Tibial nerve (tissue), 4 donors: Measurements from ENCODE around the gene ARIH2. TPM values are rescaled to one million over a fixed set of nuclear protein-coding genes. Genes with fewer than 3 reads are reported as not detected.

Experiments
- DNase-seq, 2 donors: peaks; one replicate each; pipeline ENCODE4 v3.0.0-alpha.2; 2019; ENCODE audit warnings: low spot score in 2 of 2
- H3K27ac ChIP-seq, 4 donors: fragments of 200-600 bp; sonication (generic) in 3 of 4; one replicate each; pipeline ENCODE4 v1.5.1; 2017 to 2019; ENCODE audit warnings: mild to moderate bottlenecking in 1 of 4
- H3K27me3 ChIP-seq, 2 donors: fragments of 200-600 bp; sonication (generic) in 1 of 2; one replicate each; pipeline versions ENCODE4 v1.5.1 to v1.6.0; 2017 to 2019
- H3K36me3 ChIP-seq, 3 donors: fragments of 200-600 bp; sonication (generic); one replicate each; pipeline ENCODE4 v1.5.1; 2018 to 2019
- H3K4me1 ChIP-seq, 4 donors: fragments of 200-600 bp; sonication (generic) in 3 of 4; one replicate each; pipeline ENCODE4 v1.5.1; 2017 to 2019
- H3K4me3 ChIP-seq, 4 donors: fragments of 200-600 bp; sonication (generic) in 3 of 4; one replicate each; pipeline ENCODE4 v1.5.1; 2017 to 2019; ENCODE audit warnings: mild to moderate bottlenecking in 1 of 4, moderate library complexity in 1 of 4
- H3K9me3 ChIP-seq, 4 donors: fragments of 200-600 bp; sonication (generic) in 3 of 4; one replicate each; pipeline ENCODE4 v1.5.1; 2017 to 2019
- EP300 ChIP-seq, 2 donors: sonication (generic); formaldehyde crosslinking; IDR thresholded peaks; one replicate each; pipeline ENCODE4 v1.6.1; 2017; ENCODE audit warnings: antibody characterized with exemption in 2 of 2, mild to moderate bottlenecking in 1 of 2
- POLR2A ChIP-seq, 2 donors: fragments of 450-650 bp; IDR thresholded peaks; one replicate each; pipeline ENCODE4 v1.6.1; 2017; ENCODE audit warnings: antibody characterized with exemption in 2 of 2, mild to moderate bottlenecking in 2 of 2, moderate library complexity in 2 of 2
- WGBS, 2 donors: methylation state at CpG; one replicate each; pipeline ENCODE4 v1.1.5; 2018; 5-methylcytosine and 5-hydroxymethylcytosine counted together
- total RNA-seq, 4 donors: library from RNA; depleted of rRNA; stranded (reverse); fragments of >200 nt; gene quantifications; one replicate each; pipeline ENCODE4 v1.1.0, GENCODE V29; 2016
- TF ChIP-seq, protein P1 (sequence below), 5 experiments: fragments of 200-600 bp in 3 of 5; fragments of 450-650 bp in 2 of 5; sonication (generic) in 3 of 5; IDR thresholded peaks; one replicate each; pipeline ENCODE4 v1.5.1; 2016 to 2019; ENCODE audit warnings: antibody characterized with exemption in 5 of 5, mild to moderate bottlenecking in 3 of 5, moderate library complexity in 2 of 5

The ARIH2 gene
- total RNA-seq, 4 donors from 2014 or later: 68.8 to 115 (median 94.4) TPM

- Histone ChIP-seq H3K27me3 (no peaks in the 10 kb centered on the region), H3K4me1 (peaks cover 0 to 47% (median 10%) of the 10 kb centered on the region in 4 donors), H3K27ac (peak within 1 kb of the TSS; percentile 90 to 99 (median 96)), H3K36me3 (peaks cover 6 to 74% (median 18%) of the 10 kb centered on the region in 3 donors), H3K4me3 (peak within 1 kb of the TSS; percentile 52 to 84 (median 74)), H3K9me3 (no peaks in the 10 kb centered on the region)
- peak; percentile 90 for DNase-seq
- 3% methylated on average over 36 to 45 of the region's 55 CpGs for WGBS, 2 donors
- TF ChIP-seq, protein P1, sequence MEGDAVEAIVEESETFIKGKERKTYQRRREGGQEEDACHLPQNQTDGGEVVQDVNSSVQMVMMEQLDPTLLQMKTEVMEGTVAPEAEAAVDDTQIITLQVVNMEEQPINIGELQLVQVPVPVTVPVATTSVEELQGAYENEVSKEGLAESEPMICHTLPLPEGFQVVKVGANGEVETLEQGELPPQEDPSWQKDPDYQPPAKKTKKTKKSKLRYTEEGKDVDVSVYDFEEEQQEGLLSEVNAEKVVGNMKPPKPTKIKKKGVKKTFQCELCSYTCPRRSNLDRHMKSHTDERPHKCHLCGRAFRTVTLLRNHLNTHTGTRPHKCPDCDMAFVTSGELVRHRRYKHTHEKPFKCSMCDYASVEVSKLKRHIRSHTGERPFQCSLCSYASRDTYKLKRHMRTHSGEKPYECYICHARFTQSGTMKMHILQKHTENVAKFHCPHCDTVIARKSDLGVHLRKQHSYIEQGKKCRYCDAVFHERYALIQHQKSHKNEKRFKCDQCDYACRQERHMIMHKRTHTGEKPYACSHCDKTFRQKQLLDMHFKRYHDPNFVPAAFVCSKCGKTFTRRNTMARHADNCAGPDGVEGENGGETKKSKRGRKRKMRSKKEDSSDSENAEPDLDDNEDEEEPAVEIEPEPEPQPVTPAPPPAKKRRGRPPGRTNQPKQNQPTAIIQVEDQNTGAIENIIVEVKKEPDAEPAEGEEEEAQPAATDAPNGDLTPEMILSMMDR (IDR thresholded peaks at IDR 0.05): peak in 3 of 5 experiments; percentile 11 to 56 (median 42)
- peak; percentile 91 to 100 for TF ChIP-seq EP300 (IDR thresholded peaks at IDR 0.05)
- peak; percentile 92 to 96 for TF ChIP-seq POLR2A (IDR thresholded peaks at IDR 0.05)
These were observed 110.3 kb downstream of the ARIH2 start, which contains the start of gene IMPDH2 for GRCh38 chr3:49028673-49029562. Gene IMPDH2, minus strand, starts transcription at chr3:49029398. Its CDS starts 48 bp downstream, at chr3:49029350.

DNA sequence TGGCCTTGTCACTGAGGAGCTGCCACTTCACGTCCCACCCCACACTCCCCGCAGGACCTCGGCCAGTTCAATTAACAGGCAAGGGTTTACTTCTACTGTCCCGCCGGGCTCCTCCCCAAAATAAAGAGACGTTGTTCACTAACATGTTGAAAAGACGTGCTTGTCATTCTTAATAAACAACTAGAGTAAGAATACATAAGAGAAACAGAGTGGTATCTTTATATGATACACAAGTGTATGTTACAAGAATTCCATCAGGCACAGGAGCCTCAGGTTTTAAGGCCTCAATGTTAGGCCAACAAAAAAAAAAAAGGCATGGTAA lies 110.9 kb downstream of the ARIH2 start:
- WGBS, 2 donors: 0 to 1% methylated on average over 7 of the region's 7 CpGs
- no peaks in the 10 kb centered on the region for H3K27me3 ChIP-seq
- H3K36me3 ChIP-seq: peaks cover 6 to 74% (median 14%) of the 10 kb centered on the region in 3 donors
- no peak for DNase-seq
- H3K4me1 ChIP-seq: peaks cover 0 to 43% (median 10%) of the 10 kb centered on the region in 4 donors
- TF ChIP-seq, protein P1 (IDR thresholded peaks at IDR 0.05): no peak
- no peak for TF ChIP-seq POLR2A (IDR thresholded peaks at IDR 0.05)
- TF ChIP-seq EP300 (IDR thresholded peaks at IDR 0.05): no peak
- no peaks in the 10 kb centered on the region for H3K9me3 ChIP-seq
- H3K27ac ChIP-seq: peak overlapping the region; percentile 90 to 99 (median 96)
- peak overlapping the region; percentile 52 to 84 (median 74) for H3K4me3 ChIP-seq

DNA sequence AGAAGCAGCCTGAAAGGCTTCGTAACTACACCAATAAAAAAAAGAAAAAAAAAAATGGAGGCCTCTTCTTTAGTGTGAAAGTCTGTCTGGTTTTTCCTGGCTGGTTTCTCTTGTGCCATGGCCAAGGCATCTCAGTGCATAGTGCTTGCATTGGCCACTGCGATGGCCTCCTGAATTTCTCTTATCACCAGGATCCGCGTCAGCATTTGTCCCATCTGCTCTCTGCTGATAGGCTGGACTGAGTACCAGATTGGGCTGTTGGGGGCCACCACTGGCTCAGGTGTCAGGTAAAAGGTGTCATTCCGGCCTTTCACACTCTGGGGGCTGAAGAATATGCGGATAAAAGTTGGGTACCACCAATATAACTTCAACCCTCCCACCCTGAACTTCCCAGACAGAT lies 111.7 kb downstream of the ARIH2 start:
- H3K4me1 ChIP-seq: peaks cover 0 to 38% (median 10%) of the 10 kb centered on the region in 4 donors
- no peaks in the 10 kb centered on the region for H3K9me3 ChIP-seq
- H3K36me3 ChIP-seq: peaks cover 6 to 74% (median 10%) of the 10 kb centered on the region in 3 donors
- DNase-seq: no peak
- WGBS, 2 donors: 87 to 94% methylated on average over 6 of the region's 6 CpGs
- peak overlapping the region in 1 of 4 donors; percentile 99 for H3K27ac ChIP-seq
- H3K27me3 ChIP-seq: no peaks in the 10 kb centered on the region
- no peak overlapping the region for H3K4me3 ChIP-seq
- TF ChIP-seq EP300 (IDR thresholded peaks at IDR 0.05) (no peak), POLR2A (IDR thresholded peaks at IDR 0.05) (no peak)
- TF ChIP-seq, protein P1 (IDR thresholded peaks at IDR 0.05): no peak

GRCh38 chr3:49032646-49033304 lies 114.1 kb downstream of the ARIH2 start:
- Histone ChIP-seq H3K4me1 (peaks cover 0 to 21% (median 10%) of the 10 kb centered on the region in 4 donors), H3K27ac (no peak overlapping the region), H3K27me3 (no peaks in the 10 kb centered on the region), H3K4me3 (no peak overlapping the region), H3K36me3 (peaks cover 6 to 70% (median 10%) of the 10 kb centered on the region in 3 donors), H3K9me3 (no peaks in the 10 kb centered on the region)
- 89 to 90% methylated on average over 6 of the region's 6 CpGs for WGBS, 2 donors
- TF ChIP-seq EP300 (IDR thresholded peaks at IDR 0.05) (no peak), POLR2A (IDR thresholded peaks at IDR 0.05) (no peak)
- TF ChIP-seq, protein P1 (IDR thresholded peaks at IDR 0.05): no peak
- DNase-seq: no peak
